Measurements from ENCODE around the gene CDH4.

The CDH4 gene

DNA sequence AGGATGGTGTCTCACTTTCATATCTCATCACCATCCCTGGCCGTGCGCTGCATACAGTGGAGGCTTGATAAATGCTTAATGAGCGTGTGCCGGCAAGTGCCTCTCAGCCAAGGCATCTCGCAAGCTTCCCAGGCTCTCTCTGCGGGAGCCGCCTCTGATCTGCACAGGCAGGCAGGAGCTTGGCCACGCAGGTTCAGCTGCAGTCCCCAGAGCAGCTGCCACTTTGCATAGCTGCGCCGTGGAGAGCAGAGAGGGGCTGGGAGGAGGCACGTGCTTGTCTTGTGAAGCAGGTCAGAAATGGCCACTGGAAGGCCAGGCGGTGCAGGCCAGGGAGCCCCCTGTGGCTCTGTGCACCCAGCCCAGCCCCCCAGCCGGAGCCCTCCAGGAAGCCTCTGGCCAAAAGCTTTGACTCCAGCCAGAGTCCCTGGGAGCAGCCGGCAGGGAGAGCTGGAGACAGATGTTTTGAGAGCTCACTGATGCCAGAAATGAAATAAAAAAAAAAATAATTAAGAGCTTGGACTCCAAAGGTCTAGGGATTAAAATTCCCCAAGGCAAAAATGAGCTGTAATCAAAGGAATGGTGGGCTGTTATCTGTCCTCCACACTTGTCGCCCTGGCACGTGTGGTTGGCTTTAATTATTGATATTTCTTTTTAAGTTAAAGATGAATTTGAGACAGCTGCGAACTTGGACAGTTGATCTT lies 377.0 kb downstream of the CDH4 start:
- TF ChIP-seq, protein P1, sequence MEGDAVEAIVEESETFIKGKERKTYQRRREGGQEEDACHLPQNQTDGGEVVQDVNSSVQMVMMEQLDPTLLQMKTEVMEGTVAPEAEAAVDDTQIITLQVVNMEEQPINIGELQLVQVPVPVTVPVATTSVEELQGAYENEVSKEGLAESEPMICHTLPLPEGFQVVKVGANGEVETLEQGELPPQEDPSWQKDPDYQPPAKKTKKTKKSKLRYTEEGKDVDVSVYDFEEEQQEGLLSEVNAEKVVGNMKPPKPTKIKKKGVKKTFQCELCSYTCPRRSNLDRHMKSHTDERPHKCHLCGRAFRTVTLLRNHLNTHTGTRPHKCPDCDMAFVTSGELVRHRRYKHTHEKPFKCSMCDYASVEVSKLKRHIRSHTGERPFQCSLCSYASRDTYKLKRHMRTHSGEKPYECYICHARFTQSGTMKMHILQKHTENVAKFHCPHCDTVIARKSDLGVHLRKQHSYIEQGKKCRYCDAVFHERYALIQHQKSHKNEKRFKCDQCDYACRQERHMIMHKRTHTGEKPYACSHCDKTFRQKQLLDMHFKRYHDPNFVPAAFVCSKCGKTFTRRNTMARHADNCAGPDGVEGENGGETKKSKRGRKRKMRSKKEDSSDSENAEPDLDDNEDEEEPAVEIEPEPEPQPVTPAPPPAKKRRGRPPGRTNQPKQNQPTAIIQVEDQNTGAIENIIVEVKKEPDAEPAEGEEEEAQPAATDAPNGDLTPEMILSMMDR (IDR thresholded peaks at IDR 0.05; ENCODE audit: low read length, missing control alignments), result no peak
- no peak overlapping the region for H3K4me3 ChIP-seq (replicated peaks; ENCODE audit: low read depth, low read length)
- no peak for DNase-seq (ENCODE audit: low read depth)

DNA sequence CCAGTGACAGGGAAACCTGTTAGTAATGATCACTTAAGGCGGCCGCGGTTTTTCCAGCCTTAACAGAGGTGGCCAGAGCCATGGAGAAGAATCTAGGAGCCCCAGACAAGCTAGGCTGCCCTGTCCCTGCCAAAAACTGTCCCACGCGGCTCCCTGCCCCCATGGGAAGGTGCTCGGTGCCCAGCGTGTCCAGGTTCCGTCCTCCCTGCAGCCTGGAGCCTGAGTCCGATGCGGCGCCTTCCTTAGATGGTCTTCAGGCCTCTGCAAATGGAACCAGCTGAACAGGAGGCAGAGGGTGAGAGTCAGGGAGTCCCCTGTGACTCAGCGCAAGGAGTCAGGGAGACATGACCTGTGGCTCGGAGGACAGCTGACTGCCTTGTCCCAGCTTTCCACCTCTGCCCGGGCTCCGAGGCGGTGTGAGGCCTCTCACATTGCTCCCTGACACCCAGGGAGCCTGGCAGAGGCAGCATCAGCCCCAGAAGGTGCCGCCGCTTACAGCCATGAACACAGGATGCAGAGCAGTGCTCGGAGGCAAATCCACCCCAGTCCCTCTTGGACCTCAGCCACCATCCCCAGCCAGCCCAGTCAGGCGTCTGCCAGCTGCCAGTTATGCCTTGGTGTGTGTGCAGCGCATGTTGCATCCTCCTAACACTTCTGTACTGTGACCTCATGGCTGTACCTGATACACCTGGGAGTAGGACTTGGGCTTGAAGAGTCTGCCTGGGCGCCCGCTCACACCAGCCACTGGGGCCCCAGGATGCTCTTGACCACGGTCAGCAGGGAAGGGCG lies 377.7 kb downstream of the CDH4 start:
- DNase-seq (ENCODE audit: low read depth), result no peak
- TF ChIP-seq, protein P1 (IDR thresholded peaks at IDR 0.05; ENCODE audit: low read length, missing control alignments), result no peak
- no peak overlapping the region for H3K4me3 ChIP-seq (replicated peaks; ENCODE audit: low read depth, low read length)

DNA sequence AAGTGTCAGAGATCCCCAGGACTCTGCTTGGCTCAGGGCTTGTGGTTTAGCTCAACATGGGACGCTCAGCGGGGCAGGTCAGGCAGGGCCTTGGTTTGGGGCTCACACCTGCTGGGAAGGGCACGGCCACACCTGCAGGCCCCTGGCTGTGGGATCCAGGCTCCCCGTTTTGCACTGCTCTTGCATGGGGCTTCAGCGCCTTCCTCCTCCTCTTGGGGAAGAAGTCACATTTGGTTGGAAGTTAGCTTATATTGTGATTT lies 378.3 kb downstream of the CDH4 start:
- no peak for DNase-seq (ENCODE audit: low read depth)
- H3K4me3 ChIP-seq (replicated peaks; ENCODE audit: low read depth, low read length), result no peak overlapping the region
- TF ChIP-seq, protein P1 (IDR thresholded peaks at IDR 0.05; ENCODE audit: low read length, missing control alignments), result no peak

DNA sequence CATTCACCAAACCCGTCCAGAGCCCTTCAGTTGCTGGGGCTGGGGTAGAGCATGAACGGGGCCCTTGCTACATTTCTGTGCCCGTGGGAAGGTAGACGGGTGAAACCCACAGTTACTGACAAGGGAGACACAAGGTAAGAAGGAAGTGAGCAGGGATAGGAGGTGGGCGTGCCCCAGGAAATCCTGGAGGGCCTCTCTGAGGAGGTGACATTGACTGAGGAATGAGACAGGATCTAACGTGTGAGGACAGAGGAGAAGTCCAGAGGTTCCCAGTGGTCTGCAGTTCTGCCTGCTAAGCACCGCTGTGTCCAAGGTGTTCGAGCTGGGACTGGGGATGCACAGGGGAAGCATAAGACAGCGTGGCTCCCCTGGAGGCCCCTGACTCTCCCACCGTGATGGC lies 378.8 kb downstream of the CDH4 start:
- no peak for DNase-seq (ENCODE audit: low read depth)
- TF ChIP-seq, protein P1 (IDR thresholded peaks at IDR 0.05; ENCODE audit: low read length, missing control alignments), result no peak
- no peak overlapping the region for H3K4me3 ChIP-seq (replicated peaks; ENCODE audit: low read depth, low read length)

DNA sequence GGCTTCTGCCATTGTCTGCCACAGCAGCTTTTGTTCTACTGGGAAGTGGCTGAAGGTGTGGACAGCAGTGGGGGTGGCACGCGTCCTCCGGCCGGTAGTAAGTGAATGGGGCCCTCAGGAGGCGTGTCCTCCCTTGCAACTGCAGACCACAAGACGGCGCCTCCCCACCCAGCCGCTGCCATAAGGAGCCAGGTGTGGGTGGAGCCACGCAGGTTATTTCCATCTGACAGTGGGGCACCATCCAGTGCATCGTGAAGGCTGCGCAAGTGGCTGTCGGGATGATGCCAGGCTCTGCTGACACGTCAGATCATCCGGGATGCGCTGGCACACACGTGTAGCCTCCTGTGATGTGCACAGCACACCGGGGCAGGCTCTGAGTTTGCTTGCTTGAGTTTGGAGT lies 379.7 kb downstream of the CDH4 start:
- TF ChIP-seq, protein P1 (IDR thresholded peaks at IDR 0.05; ENCODE audit: low read length, missing control alignments), result no peak
- DNase-seq (ENCODE audit: low read depth), result no peak
- no peak overlapping the region for H3K4me3 ChIP-seq (replicated peaks; ENCODE audit: low read depth, low read length)

DNA sequence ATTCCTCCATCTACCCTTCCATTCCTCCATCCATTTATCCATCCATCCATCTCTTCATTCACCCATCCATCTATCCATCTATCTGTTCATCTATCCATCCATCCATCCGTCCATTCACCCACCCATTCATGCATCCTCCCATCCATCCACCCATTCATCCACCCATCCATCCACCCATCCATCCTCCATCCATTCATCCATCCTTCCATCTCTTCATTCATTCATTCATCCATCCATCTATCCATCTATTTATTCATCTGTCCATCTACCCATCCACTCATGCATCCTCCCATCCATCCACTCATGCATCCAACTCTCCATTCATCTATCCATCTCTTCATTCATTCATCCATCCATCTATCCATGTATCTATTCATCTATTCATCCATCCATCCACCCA lies 380.9 kb downstream of the CDH4 start:
- no peak for DNase-seq (ENCODE audit: low read depth)
- H3K4me3 ChIP-seq (replicated peaks; ENCODE audit: low read depth, low read length), result no peak overlapping the region
- TF ChIP-seq, protein P1 (IDR thresholded peaks at IDR 0.05; ENCODE audit: low read length, missing control alignments), result no peak
